HG02884 (cell line): ENCODE results near the gene KREMEN2.
A peak's percentile ranks its signal among the peaks of the same experiment; 100 is the strongest.

Experiments
- ATAC-seq: cut with Tn5 transposase; IDR thresholded peaks from one replicate; pipeline ENCODE4 v1.9.1; 2021; ENCODE audit warnings: mild to moderate bottlenecking, moderate library complexity; ENCODE audit not compliant: unreplicated experiment

Gene KREMEN2

DNA sequence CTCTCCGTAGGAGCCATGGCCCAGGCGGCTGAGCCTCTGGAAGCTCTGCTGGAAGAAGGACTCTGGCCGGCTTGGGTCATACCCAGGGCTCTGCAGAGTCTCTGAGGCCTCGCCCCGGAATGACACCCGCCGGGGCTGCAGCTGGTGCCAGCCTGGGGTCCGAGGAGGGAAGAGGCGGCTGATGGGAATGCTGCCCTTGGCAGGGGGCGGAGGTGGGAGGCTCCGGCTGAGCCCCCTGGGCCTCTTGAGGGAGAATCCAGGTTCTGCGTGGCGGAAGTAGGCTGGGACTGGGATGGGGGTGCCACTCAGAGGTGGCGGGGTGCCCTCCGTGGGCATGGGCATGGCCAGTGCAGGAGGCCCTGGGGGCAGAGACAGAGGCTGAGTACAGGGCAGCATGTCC is 12.6 kb downstream of the KREMEN2 start:
- ATAC-seq: no peak

DNA sequence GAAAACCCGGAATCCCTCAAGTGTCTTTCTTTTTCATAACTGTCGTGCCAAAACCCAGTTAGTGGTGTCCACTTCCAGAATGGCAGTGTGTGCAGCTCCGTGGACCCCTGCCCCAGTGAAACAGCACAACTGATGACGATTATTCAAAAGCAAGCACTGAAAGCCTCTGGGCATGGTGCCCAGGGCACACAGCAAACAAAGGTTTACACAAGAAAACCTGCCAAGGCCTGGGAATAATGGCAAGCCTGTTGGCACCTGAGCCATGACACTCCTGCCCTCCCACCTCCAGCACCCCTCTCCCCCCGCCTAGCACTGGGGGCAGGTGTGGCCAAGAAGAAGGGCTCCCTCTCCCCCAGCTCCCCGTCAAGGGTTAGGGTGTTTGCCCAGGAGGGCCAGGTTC is 13.4 kb downstream of the KREMEN2 start:
- ATAC-seq: no peak

DNA sequence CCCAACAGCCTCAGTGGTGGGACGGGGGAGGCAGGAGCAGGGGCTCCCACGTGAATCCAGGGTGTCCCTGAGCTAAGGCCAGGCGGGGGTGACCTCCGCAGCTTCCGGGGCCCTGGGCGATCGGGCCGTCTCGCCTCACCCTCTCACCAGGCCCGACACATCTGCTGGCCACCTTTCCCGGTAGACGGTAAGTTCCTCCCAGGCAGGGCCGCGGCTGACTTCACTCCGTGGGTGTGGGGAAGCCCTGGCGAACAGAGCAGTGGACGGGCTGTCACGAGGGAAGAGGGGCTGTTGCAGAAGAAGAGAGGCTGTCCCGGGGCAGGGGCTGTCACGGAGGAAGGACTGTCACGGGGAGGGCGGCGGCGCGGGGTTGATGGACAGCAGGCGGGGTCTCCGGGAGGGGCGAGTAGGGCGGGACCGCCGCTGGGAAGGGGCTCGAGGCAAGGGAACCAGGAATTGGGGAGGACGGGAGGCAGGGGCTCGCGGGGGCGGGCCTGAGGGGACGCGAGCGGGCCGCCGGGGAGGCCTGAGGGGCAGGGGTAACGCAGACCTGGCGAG is 15.7 kb downstream of the KREMEN2 start:
- no peak for ATAC-seq

DNA sequence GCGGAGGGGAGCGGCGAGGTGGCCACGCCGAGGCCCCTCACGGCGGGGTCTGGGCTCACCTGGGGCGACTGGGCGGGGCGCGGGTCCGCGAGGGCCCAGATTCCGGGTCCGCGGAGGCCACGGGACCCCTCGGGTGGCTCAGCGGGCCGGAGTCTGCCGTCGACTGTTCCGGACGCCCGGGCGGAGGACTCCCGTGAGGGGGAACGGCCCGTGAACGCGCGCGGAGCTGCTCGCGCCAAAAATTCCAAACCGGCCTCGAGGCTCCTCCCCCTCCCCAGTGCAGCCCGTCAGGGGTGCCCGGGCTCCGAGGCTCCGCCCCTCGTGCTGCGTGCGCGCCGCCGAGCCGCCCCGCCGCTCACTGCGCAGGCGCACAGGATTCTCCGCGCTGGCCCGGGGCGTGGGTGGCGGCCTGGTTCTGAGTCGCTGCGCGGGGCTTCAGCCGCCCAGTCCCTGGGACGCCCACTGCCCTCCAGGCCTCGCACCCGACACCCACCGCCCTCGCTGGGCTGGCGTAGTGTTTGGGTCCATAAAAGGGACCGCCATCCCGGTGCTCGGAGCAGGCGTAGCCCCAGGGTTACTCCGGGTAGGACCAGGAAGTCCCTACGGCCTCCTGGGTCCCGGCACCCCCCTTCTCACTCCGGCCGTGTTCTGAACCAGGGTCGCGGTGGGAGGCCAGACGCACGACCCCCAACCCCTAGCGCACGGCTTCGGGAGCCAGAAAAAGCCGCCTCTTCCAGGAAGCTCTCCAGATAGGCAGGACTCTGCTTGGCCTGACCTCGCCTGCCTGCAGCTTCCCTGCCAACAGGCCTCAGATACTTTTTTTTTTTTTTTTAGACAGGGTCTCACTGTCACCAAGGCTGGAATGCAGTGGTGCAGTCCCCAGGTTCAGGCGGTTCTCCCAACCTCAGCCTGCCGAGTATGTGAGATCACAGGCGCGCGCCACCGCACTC is 16.4 kb downstream of the KREMEN2 start, which contains the start of gene PKMYT1:
TSS of gene PKMYT1 (minus strand) at position 220 of the 950 bp plus-strand sequence. CDS start 789 bp downstream, outside the sequence.
- peak; percentile 51 for ATAC-seq

DNA sequence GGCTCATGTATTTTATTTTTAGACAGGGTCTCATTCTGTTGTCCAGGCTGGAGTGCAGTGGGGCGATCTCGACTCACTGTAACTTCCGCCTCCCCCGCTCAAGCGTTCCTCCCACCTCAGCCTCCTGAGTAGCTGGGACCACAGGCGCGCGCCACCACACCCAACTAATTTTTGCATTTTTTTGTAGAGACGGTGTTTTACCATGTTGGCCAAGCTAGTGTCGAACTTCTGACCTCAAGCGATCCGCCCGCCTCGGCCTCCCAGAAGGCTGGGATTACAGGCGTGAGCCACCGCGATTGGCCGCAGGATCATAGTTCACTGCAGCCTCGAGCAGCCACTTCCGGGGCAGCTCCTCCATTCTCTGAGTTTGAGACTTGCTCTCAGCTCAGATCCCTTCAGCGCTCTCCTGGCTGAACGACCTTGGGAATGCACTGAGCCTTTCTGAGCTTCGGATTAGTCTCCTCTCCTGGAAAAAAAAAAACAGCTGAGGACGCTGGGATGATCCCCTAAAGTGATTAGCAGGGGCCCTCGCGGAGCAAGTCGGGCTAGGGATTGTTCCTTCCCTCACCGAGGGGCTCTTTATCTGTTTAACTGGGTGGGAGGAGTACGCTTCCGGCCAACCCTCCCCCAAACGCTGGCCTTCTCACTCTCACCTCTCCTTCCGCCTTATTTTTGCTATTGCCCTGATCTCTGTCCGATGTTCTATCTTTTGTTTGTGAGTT is 17.3 kb downstream of the KREMEN2 start:
- no peak for ATAC-seq

DNA sequence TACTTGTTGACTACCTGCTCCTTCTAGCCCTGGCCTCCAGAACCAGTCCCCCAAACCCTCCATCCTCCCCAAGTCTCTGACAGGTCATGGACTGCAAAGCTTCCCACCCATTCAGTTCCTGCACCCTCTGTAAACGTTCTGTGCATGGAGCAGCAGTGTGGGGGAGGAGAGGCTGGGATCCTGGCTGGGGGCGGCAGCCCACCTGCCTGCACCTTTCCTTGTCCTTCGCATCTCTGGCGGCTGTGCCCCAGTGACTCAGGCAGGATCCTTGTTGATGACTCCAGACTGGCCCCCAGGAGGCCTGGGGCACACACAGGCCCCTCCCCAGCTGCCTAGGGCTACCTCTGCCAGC is 17.8 kb downstream of the KREMEN2 start:
- ATAC-seq: no peak

DNA sequence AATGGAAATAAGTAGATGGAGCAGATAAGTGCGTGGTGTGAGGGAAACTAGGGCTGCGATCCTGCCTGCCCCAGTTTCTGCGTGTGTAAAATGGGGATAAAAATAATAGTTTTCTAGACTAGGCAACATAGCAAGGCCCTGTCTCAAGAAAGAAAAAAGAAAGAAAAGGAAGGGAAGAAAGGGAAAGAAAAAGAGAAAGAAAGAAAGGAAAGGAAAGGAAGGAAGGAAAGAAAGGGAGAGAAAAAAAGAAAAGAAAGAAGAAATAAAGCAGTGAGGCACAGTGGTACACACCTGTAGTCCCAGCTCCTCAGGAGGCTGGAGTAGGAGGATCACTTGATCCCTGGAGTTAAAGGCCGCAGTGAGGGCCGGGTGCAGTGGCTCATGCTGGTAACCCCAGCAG is 18.3 kb downstream of the KREMEN2 start:
- no peak for ATAC-seq

DNA sequence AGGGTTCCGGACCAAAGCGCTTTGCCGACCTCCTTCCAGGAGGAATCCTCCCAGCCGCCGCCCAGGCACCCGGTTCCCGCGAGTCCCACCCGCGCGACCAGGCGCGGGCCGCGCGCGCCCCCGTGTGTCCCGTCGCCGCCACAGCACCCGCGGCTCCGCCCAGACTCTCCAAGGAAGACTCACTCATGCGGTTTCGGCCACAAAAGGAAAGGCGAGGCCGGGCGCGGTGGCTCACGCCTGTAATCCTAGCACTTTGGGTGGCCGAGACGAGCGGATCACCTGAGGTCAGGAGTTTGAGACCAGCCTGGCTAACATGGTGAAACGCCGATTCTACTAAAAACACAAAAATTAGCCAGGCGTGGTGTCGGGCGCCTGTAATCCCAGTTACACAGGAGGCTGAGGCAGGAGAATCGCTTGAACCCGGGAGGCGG is 19.6 kb downstream of the KREMEN2 start:
- ATAC-seq: no peak

DNA sequence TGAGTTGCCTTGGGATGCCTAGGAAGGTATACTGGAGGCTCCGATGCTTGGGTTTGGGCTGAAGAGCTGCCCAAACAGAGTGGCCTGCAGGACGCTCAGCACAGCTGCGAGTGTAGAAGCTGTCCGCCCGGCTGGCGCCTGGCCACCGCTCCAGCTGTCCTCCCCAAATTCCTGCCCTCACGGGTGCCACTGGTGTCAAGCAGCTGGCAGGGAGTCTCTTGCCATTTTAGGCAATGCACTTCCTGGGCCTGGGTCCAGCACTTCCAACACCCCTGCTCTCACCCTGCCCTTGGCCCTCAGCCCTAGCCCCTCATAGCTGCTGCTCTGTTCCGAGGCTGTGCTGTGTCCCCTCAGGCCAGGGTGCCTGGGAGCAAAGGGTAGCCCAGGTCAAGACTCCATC is 21.4 kb downstream of the KREMEN2 start:
- ATAC-seq: no peak

DNA sequence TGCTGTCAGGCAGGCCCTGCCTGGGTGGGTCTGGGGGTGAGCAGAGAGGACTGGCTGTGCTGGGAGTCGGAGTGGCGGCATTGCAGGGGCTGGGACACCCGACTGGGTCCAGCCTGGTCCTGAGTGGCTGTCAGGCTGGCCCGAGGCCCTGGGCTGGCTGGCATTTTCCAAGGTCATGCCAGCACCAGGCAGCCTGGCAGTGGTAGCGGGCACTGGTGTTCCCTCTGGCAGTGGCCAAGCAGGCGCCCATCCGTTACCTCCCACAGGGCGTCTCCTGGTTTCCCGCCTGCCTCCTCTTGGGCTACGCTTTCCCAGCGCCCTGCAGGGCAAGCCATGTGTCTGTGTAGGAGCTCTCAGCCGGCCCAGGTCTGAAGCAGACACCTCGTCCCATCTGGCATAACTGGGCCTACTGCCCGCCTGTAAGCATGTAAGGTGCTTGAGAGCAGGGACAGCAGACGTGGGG is 21.8 kb downstream of the KREMEN2 start:
- ATAC-seq: no peak

DNA sequence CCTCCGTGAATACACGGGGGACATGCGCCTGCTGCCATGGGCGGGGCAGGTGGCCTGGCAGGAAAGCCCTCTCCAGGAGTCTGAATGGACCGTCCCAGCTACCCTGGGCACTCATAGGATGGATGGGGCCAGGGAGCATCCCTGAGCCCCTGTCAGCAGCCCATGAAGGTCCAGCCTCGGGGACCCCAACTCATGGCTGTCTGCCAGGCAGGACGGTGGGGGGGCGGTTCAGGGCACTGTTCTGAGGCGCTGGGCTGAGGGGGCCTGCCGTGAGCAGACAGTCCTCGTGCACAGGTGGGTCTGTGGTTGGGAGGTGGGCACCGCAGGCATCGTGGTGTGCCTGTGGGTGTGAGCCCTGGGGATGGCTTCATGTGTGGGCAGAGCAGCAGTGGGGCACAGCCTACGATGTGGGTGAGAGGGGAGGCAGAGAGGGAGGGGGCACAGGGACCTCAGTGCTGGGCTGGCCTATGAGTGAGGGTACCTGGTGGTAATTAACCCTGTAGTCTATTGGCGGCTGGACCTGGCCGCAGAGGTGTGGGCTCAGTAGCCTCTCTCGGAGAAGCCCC is 22.6 kb downstream of the KREMEN2 start:
- no peak for ATAC-seq

DNA sequence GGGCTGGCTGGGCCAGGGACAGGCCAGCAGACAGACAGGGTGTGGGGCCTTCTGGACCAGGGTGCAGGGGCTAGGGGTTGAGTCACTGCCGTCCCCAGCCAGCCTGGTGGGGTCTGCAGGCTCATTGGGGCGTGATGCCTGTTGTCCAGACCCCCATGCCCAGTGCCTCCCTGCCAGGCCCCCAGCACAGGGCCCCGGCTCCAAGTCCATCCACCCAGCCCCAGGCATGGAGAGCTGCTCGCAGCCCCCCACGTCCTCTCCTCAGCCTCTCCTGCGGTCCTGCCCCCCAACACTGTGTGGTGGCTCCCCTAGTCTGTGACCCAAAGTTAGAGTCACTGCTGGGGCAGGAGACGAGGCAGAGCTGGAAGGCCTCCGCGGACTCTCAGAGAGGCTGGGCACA is 23.2 kb downstream of the KREMEN2 start:
- ATAC-seq: no peak

DNA sequence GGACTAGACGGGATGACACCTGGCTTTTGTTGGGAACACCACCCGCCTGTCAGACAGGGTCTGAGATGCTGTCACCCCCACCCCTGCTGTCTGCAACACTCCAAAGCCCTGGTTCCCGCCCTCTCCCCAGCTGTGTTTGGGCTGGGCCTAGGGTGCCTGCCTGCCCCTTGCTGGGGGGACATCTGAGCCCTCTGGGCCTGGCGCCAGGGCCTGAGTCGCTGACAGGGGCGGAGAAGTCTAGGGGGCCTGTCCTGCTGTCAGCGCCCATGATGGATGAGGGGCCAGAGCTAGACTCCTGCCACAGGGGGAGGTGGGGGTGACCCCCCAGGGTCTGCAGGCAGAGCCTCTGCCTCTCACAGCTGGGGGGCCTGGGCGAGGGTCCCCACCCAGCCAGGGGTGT is 23.8 kb downstream of the KREMEN2 start:
- ATAC-seq: no peak

DNA sequence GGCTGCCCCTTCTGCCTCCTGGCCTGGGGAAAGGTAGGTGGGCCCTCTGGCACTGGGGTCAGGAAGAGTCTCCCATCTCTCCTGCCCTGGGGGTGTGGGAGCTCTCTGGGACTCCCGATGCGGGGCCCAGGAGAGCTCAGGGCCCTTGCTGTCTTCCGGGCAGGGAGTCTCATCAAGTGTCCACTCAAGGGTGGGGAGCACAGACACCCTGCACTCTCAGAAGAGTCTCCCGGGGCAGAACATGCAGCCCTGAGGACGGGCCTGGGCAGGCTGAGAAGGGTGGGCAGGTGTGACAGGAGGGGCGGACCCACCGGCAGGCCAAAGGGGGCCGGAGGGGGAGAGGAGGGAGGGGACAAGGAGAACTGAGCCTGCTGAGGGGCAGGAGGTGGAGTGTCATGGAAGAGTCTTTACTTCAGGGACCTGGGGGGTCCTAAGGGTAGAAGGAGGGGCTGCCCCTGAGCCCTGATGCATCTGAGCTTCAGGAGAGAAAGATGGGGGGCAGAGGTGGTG is 24.6 kb downstream of the KREMEN2 start:
- no peak for ATAC-seq

DNA sequence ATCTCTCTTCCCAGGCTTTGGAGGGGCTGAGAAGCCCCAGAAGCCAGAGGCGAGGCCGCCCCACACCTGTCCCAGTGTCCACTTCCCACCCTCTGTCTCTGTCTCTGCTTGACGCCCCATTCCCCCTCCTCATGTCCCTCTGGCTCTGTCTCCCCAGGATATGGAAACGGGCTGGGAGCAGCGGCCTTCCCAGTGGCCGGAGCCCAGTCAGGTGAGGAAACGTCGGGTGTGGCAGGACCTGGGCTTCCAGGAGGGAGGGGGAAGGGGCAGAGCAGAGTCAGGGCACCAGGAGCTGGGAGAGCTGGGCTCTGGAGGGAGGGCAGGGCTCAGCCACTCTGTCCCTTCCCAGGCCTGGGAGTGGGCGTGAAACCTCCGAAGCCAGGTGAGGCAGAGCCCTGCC is 26.8 kb downstream of the KREMEN2 start:
- ATAC-seq: no peak

DNA sequence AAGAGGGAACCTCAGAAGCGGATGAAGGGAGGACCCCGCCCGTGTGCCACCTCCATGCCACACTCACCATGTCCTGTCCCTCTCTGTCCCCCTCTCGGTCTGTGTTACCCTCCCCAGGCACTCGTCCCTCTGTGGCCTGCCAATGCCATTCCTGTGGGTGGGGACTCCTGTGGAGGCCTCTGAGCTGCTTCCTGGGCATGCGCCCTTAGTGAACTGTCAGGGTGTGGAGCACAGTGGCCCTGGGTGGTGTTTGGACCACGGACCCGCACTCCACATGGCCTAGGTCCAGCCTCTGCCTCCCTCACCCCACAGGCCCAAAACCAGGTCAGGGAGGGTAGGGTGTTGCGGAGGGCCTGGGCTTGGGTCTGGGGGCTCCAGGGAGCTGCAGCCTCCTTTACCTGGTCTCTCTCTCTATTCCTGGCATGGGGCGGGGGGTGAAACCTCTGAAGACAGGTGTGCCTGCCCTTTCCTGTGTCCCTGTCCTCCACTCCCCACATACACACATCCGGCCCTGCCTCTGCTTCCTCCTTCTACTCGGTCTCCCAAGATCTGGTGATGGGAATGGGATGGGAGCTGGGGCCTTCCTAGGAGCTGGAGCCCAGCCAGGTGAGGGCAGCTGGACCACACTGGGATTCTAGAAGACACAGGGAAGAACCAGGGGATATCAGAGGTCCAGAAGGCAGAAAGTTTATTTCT is 27.6 kb downstream of the KREMEN2 start:
- no peak for ATAC-seq

DNA sequence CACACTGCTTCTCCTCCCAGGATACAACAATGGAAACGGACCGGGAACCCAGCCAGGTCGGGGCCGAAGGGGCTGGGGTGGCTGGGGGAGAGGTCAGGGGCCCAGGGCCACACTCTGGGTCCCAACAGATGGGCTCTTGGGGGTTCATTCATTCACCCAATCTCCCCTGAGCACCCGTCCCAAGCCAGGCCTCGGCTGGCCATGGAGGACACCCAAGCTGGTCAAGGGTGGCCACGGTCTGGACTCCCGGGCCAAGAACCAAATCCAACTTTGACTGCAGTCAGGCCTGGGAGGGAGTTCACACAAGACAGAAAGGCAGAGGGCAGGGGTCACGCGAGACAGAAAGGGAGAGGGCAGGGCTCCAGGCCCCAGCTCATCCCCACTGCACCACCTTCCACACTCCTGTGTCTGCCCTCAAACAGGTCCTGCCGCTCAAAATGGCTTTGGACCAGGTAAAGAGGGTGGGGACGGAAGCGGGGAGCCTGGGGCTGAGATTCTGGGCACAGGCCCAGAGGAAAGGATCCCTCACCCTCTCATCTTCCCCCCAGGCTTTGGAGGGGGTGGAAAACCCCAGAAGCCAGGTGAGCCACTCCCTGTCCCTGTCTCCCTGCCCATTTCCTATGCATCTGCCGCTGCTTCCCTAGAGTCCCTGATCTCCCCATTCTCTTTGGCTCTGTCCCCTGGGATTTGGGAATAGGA is 28.5 kb downstream of the KREMEN2 start:
- no peak for ATAC-seq

DNA sequence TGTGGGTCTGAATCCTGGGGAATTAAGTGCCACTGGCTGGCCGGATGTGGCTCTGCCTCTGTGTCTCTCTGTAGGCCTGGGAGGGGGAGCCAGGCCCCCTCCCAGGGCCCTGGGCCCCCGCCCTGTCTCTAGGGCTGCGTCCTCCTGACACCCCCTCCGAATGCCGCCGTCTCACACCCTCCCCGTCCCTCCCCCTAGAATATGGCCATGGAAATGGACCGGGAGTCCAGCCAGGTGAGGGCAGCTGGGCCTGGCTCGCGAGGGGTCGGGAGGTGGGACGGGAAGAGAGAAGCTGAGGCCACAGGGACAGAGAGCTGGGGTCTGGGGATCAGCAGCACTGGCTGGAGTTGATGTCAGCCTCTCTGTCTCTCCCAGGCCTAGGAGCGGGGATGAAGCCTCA is 32.2 kb downstream of the KREMEN2 start:
- ATAC-seq: no peak

DNA sequence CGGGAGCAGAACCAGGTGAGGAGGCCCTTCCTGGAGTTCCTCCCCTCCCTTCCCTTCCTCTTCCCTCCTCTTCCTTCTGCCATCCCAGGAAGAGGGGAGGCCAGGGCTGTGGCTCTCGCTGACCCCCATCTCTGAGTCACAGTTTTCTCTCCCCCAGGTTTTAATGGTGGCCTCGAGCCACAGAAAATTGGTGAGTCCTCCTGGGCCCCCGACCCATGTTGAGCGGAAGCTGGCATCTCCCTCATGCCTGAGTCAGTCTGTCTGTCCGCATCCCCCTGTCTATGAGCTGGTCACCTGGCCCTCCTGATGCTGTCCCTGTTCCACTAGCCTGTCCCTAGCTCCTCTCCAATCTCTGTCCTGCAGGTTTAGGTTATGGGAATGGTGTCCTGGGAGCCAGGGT is 35.9 kb downstream of the KREMEN2 start:
- ATAC-seq: no peak

DNA sequence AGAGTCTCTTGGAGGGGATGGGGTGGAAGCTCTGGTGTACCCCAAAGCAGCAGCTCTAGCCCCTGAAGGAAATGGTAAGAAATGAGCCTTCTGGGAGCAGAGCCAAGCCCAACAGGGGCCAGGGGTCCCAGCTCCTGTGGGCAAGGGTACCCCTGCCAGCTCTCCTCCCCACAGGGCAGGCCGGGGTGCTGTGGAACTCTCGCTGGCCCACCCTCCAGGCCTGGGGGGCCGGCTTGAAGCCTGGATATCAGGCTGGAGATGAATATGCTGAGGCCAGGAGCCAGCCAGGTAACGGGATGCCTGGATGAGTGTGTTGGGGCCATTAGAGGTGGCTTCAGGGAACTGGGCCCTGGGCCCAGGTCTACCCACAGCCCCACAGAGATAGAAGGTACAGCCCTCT is 36.5 kb downstream of the KREMEN2 start:
- ATAC-seq: no peak
